Measurements from ENCODE around the gene HAGHL.

- TF ChIP-seq CTCF (IDR thresholded peaks at IDR 0.05; ENCODE audit: low read depth, low read length, missing input control) (no peak), RAD21 (IDR thresholded peaks at IDR 0.05) (no peak), TAF1 (conservative IDR thresholded peaks at IDR 0.05) (no peak), REST (IDR thresholded peaks at IDR 0.05) (no peak), ATF3 (IDR thresholded peaks at IDR 0.05) (no peak), SP1 (IDR thresholded peaks at IDR 0.05) (no peak), GABPA (IDR thresholded peaks at IDR 0.05 in 1 of 2, conservative IDR thresholded peaks at IDR 0.05 in 1 of 2) (no peak), MAX (IDR thresholded peaks at IDR 0.05) (no peak), FOXA1 (IDR thresholded peaks at IDR 0.05) (no peak), JUND (IDR thresholded peaks at IDR 0.05) (no peak), NR2F2 (IDR thresholded peaks at IDR 0.05) (no peak), YY1 (IDR thresholded peaks at IDR 0.05) (no peak), HNF4G (IDR thresholded peaks at IDR 0.05) (no peak)
Measured at GRCh38 chr16:702341-702740, 24.6 kb upstream of the HAGHL start.

All from liver (tissue), 3 donors.